HG02981 (cell line): ENCODE data around the gene TMEM143.

Experiments
- ATAC-seq: cut with Tn5 transposase; IDR thresholded peaks from one replicate; pipeline ENCODE4 v1.9.1; 2021; ENCODE audit warnings: mild to moderate bottlenecking, moderate library complexity; ENCODE audit not compliant: unreplicated experiment

The TMEM143 gene

GRCh38 chr19:48361912-48362311 is 1.8 kb downstream of the TMEM143 start:
- ATAC-seq = no peak

- ATAC-seq = no peak
Observed at GRCh38 chr19:48359123-48359522, 4.6 kb downstream of the TMEM143 start.

- ATAC-seq = no peak
Observed at GRCh38 chr19:48355365-48355954, 8.3 kb downstream of the TMEM143 start.

- no peak for ATAC-seq
Observed at GRCh38 chr19:48354332-48354992, 9.3 kb downstream of the TMEM143 start.

- ATAC-seq = no peak
Observed at GRCh38 chr19:48353677-48354076, 10.1 kb downstream of the TMEM143 start.

GRCh38 chr19:48351341-48351752 is 12.4 kb downstream of the TMEM143 start:
- no peak for ATAC-seq

GRCh38 chr19:48350856-48351255 is 12.9 kb downstream of the TMEM143 start:
- no peak for ATAC-seq

- ATAC-seq = no peak
Observed at GRCh38 chr19:48348737-48349136, 15.0 kb downstream of the TMEM143 start.

GRCh38 chr19:48348045-48348444 is 15.7 kb downstream of the TMEM143 start:
- no peak for ATAC-seq

- no peak for ATAC-seq
Observed at GRCh38 chr19:48346191-48346590, 17.5 kb downstream of the TMEM143 start.

GRCh38 chr19:48344892-48345291 is 18.8 kb downstream of the TMEM143 start:
- ATAC-seq = no peak

- no peak for ATAC-seq
Observed at GRCh38 chr19:48342841-48343540, 20.7 kb downstream of the TMEM143 start.

GRCh38 chr19:48342414-48342738 is 21.4 kb downstream of the TMEM143 start:
- no peak for ATAC-seq

- no peak for ATAC-seq
Observed at GRCh38 chr19:48341515-48342413, 22.0 kb downstream of the TMEM143 start.

GRCh38 chr19:48340995-48341394 is 22.7 kb downstream of the TMEM143 start:
- no peak for ATAC-seq

GRCh38 chr19:48338802-48339503 is 24.8 kb downstream of the TMEM143 start:
- ATAC-seq = no peak

GRCh38 chr19:48338253-48338755 is 25.4 kb downstream of the TMEM143 start:
- ATAC-seq = no peak

- peak; percentile 50 for ATAC-seq
Observed at GRCh38 chr19:48333467-48334384, 30.0 kb downstream of the TMEM143 start.

GRCh38 chr19:48332662-48333466 is 30.9 kb downstream of the TMEM143 start:
- peak; percentile 52 for ATAC-seq
